Measurements from ENCODE around the gene PGBD5. TPM values are rescaled to one million over a fixed set of nuclear protein-coding genes. Genes with fewer than 3 reads are reported as not detected.

PGBD5 gene
- total RNA-seq, 2 donors from 2014 or later: 0.03 TPM; not detected in 1

DNA sequence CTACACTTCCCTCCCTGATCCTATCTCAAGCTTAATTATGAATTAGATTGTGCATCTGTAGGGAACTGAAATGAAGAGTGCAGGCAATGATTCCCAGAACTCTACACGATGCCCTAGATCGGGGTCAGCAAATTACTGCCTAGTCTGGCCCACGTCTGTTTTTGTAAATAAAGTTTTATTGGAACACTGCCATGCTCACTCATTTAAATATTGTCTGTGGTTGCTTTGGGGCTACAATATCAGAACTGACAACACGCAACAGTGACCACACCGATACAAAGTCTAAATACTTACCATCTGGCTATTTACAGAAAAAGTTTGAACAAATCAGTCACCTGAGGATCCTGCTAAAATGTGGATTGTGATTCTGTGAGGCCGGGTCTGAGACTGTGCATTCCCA lies 74.1 kb downstream of the PGBD5 start:
- Mint-ChIP-seq H3K4me1 (ENCODE audit: low read depth in 2 of 2) (no peaks in the 10 kb centered on the region), H3K27ac (no peak overlapping the region), H3K27me3 (peaks cover 7 to 12% of the 10 kb centered on the region in 2 donors), H3K36me3 (no peaks in the 10 kb centered on the region), H3K9me3 (no peaks in the 10 kb centered on the region), H3K4me3 (no peak overlapping the region)
- no peak for ATAC-seq
- DNase-seq (ENCODE audit: low spot score): no peak

DNA sequence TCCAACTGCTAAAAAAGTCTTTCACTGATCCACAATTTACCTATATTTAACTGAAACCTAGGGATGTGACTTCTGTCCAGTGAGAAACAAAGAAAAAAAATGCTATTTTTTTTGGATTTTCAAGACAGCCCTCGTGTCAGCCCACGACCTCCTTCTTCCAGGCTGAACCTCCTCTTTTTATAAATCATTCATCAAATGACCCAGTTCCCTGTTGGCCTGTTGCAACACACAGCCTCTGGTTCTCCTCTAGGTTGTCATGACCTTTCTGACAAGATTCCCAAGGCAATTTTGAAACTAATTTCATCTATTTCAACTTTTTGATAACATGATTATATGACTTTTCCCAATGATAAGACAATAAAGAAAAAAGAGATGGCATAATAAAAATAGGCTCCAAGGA lies 74.6 kb downstream of the PGBD5 start:
- no peaks in the 10 kb centered on the region for H3K9me3 Mint-ChIP-seq
- no peak for ATAC-seq
- H3K4me3 Mint-ChIP-seq: no peak overlapping the region

DNA sequence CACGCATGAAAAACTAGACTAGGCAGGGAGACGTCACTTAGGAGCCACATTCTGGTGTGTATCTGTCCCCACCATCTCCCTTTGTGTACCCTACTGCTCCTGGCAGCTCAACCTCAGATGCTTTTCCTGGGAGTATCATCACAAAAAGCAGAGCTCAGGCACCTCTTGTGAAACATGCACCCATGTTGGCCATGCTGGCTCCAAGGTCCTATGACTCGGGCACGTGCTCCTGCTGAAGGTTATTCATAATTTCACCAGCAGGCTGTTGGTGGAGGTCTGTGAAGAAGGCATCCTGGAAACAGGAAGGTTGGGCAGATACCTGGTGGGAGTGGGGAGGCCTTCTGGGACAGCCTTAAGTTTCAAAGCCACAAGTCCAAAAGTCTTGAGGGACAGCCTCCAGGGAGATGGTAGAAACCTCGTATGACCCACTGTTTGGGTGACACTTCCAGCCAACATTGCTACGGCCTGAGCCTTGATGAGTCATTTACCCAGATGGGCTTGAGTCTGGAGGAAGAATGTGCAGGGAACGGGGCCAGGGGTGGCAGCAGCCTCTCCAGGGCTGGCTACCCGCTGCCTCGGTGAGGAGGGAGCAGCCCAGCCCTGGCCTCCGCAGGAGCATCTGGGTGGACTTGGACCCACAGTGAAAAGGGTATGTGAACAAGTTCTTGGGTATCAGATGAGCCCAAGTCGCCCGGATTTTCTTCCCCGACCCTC lies 75.8 kb downstream of the PGBD5 start:
- no peak overlapping the region for H3K27ac Mint-ChIP-seq
- DNase-seq (ENCODE audit: low spot score) (no peak), ATAC-seq (no peak)
- H3K9me3 Mint-ChIP-seq: no peaks in the 10 kb centered on the region
- H3K4me3 Mint-ChIP-seq: no peak overlapping the region
- H3K27me3 Mint-ChIP-seq: peaks cover 7 to 8% of the 10 kb centered on the region in 2 donors
- no peaks in the 10 kb centered on the region for H3K4me1 Mint-ChIP-seq (ENCODE audit: low read depth in 2 of 2)
- no peaks in the 10 kb centered on the region for H3K36me3 Mint-ChIP-seq

More for the DNA sequence above, 74.6 kb downstream of the PGBD5 start:
- no peak for DNase-seq (ENCODE audit: low spot score)
- peaks cover 7 to 12% of the 10 kb centered on the region in 2 donors for H3K27me3 Mint-ChIP-seq
- H3K27ac Mint-ChIP-seq: no peak overlapping the region
- H3K36me3 Mint-ChIP-seq: no peaks in the 10 kb centered on the region
- no peaks in the 10 kb centered on the region for H3K4me1 Mint-ChIP-seq (ENCODE audit: low read depth in 2 of 2)

DNA sequence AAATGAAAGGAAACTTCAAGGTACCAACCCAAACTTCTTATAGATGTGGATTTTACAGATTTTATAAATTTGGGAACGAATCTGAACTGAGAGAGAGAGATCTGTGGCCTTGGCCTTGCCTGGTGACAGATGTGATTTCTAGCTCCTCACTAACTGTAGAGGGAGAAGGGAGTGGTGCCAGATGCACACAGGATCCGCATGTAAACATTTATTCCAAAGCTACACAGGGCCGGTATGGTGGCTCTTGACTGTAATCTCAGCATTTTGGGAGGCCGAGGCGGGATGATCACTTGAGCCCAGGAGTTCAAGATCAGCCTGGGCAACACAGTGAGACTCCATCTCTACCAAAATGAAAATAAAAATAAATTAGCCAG lies 77.1 kb downstream of the PGBD5 start:
- DNase-seq (ENCODE audit: low spot score) (peak; percentile 18), ATAC-seq (no peak)
- Mint-ChIP-seq H3K4me1 (ENCODE audit: low read depth in 2 of 2) (no peaks in the 10 kb centered on the region), H3K9me3 (no peaks in the 10 kb centered on the region), H3K36me3 (no peaks in the 10 kb centered on the region), H3K27me3 (peaks cover 5 to 12% of the 10 kb centered on the region in 2 donors), H3K4me3 (no peak overlapping the region), H3K27ac (no peak overlapping the region)

DNA sequence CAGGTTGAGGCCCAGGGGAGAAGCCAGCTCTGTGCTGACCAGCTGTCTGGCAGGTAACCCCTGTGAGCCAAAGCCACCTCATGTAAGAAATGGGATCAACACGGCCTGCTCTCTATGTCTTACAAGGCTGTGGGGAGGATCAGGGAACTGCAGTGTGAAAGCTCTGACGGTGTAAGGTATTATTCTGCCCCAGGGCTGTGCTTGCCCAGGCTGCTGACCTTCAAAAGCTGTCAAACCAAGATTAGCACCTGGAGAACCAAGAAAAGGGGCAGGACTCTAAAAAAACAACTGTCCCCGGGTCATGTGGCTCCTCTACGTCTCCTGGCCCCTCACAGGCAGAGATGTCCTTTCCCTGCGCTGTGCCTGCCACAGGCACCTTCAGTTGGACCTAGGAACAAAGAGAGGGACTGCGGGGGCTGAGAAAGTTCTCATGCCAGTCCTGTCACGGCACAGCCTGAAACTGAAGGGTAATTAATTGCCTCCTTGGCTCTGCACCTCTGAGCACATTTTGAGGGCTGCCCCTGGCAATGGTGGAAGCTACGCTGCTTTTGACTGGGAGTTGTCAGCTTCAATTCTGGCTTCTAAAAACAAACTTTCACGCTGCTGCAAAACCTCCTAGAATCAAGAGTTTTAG lies 77.6 kb downstream of the PGBD5 start:
- no peaks in the 10 kb centered on the region for H3K36me3 Mint-ChIP-seq
- H3K27ac Mint-ChIP-seq: no peak overlapping the region
- H3K4me1 Mint-ChIP-seq (ENCODE audit: low read depth in 2 of 2): no peaks in the 10 kb centered on the region
- H3K27me3 Mint-ChIP-seq: peaks cover 5 to 13% of the 10 kb centered on the region in 2 donors
- peak; percentile 26 for DNase-seq (ENCODE audit: low spot score)
- H3K9me3 Mint-ChIP-seq: no peaks in the 10 kb centered on the region
- H3K4me3 Mint-ChIP-seq: no peak overlapping the region
- ATAC-seq: no peak

DNA sequence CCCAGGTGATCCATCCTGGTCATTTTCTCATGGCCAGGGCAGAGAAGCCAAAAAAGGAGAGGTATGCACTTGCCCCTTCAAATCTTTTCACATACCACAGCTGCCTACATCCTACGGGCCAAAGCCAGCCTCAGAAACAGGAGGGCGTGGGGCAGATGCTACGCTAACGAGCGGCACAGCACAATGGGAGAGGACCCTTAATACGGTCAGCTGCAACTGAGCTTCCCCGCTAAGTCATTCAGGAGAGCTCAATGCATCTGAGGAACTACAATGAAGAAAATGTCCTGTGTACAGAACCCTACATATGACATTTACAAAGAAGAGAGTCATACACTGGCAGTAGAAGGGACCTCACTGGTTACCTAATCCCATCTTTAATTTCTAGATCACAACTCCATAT lies 78.2 kb downstream of the PGBD5 start:
- ATAC-seq (no peak), DNase-seq (ENCODE audit: low spot score) (peak; percentile 37)
- Mint-ChIP-seq H3K9me3 (no peaks in the 10 kb centered on the region), H3K4me1 (ENCODE audit: low read depth in 2 of 2) (no peaks in the 10 kb centered on the region), H3K27ac (no peak overlapping the region), H3K4me3 (no peak overlapping the region), H3K36me3 (no peaks in the 10 kb centered on the region), H3K27me3 (peaks cover 5 to 15% of the 10 kb centered on the region in 2 donors)

DNA sequence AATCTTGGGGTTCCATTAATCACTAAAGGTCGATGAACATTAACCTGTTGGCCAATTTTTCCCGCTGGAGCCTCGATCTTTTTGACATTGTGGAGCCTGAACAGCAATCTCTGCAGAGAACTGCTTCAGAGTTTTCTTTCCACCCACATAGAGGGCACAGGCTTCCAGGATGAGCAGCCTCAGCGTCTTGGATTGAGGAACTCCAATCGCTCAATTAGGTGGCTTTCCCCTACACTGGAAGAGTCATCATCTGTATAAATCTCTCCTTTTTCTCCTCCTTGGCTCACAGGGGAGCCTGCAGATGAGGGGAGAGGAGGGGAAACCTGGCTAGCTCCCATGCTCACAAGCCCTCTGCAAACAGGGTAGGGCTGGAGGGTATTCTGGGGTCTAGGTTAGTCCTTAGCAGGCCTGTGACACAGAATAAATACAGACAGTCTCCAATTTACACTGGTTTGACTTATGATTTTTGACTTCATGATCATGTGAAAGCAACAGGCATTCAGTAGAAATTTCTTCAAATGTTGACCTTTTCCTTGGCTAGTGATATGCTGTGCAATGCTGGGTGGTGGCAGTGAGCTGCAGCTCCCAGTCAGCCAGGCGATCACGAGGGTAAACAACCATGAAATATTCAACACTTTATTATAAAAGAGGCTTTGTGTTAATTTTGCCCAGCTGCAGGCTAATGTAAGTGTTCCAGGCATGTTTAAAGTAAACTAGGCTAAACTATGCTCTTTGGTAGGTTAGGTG lies 80.8 kb downstream of the PGBD5 start:
- DNase-seq (ENCODE audit: low spot score) (no peak), ATAC-seq (no peak)
- Mint-ChIP-seq H3K36me3 (no peaks in the 10 kb centered on the region), H3K27me3 (peaks cover 0 to 14% of the 10 kb centered on the region in 2 donors), H3K4me3 (no peak overlapping the region), H3K9me3 (no peaks in the 10 kb centered on the region), H3K27ac (no peak overlapping the region), H3K4me1 (ENCODE audit: low read depth in 2 of 2) (no peaks in the 10 kb centered on the region)

DNA sequence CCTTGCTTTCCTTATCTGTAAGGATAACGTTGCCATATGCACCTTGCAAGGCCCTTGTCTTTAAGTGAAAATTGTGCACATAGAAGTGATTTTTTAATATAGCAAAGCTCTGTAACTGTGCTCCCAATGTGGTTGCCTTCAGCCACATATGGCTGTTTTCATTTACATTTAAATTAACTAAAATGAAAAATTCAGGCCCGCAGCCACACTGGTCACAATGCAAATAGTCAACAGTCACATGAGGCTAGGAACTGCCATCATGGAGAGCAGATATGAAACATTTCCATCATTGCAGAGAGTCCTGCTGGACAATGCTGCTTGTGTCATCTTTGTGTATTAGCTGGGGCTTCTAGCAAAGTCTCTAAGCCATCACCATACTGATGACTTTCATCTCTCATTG lies 83.4 kb downstream of the PGBD5 start:
- ATAC-seq (no peak), DNase-seq (ENCODE audit: low spot score) (peak; percentile 6)
- Mint-ChIP-seq H3K9me3 (no peaks in the 10 kb centered on the region), H3K36me3 (no peaks in the 10 kb centered on the region), H3K27ac (no peak overlapping the region), H3K27me3 (peaks cover 11 to 14% of the 10 kb centered on the region in 2 donors), H3K4me1 (ENCODE audit: low read depth in 2 of 2) (no peaks in the 10 kb centered on the region), H3K4me3 (no peak overlapping the region)

DNA sequence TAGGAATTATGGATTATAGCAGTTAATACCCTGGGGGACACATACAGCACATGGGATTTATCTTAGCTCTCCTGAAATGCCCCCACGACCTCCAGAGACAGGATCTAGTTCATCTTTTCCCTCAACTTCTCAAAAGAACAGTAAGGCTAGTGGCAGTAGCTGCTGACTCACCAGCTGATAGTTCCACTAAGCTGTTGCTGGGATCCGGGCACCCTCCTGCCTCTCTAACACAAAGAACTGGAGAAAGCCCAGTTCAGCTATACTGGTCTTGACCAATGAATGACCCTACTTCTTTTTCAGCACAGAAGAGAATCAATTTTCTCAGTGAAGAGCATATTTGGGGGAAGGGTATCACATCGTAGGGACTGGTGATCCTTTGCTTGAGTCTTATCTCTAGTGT lies 84.1 kb downstream of the PGBD5 start:
- no peak overlapping the region for H3K27ac Mint-ChIP-seq

DNA sequence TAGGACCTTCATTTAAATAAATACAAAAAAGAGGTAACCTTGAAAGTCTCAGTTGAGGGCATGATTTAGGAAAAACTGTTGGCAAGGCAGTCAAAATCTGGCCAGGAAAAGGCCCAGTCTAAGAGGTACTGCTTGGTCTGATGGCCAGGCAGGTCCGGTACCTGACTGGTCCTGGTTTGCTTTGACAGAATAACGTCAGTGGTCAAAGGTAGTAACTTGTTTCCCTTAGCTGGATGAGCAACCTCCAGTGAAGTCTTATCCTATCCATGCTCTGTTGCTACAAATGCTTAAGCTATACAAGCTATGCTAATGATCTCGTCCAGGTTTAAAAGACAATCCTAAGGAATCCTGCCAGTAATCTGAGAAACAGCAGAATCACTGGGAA lies 85.0 kb downstream of the PGBD5 start:
- no peaks in the 10 kb centered on the region for H3K36me3 Mint-ChIP-seq
- H3K27me3 Mint-ChIP-seq: peaks cover 14 to 19% of the 10 kb centered on the region in 2 donors
- DNase-seq (ENCODE audit: low spot score): no peak
- no peaks in the 10 kb centered on the region for H3K4me1 Mint-ChIP-seq (ENCODE audit: low read depth in 2 of 2)
- no peak overlapping the region for H3K4me3 Mint-ChIP-seq
- no peak for ATAC-seq
- H3K27ac Mint-ChIP-seq: no peak overlapping the region
- H3K9me3 Mint-ChIP-seq: no peaks in the 10 kb centered on the region

More for the DNA sequence above, 84.1 kb downstream of the PGBD5 start:
- no peaks in the 10 kb centered on the region for H3K9me3 Mint-ChIP-seq
- H3K4me3 Mint-ChIP-seq: no peak overlapping the region
- ATAC-seq (no peak), DNase-seq (ENCODE audit: low spot score) (peak; percentile 13)
- no peaks in the 10 kb centered on the region for H3K4me1 Mint-ChIP-seq (ENCODE audit: low read depth in 2 of 2)
- H3K36me3 Mint-ChIP-seq: no peaks in the 10 kb centered on the region
- peaks cover 14 to 18% of the 10 kb centered on the region in 2 donors for H3K27me3 Mint-ChIP-seq

DNA sequence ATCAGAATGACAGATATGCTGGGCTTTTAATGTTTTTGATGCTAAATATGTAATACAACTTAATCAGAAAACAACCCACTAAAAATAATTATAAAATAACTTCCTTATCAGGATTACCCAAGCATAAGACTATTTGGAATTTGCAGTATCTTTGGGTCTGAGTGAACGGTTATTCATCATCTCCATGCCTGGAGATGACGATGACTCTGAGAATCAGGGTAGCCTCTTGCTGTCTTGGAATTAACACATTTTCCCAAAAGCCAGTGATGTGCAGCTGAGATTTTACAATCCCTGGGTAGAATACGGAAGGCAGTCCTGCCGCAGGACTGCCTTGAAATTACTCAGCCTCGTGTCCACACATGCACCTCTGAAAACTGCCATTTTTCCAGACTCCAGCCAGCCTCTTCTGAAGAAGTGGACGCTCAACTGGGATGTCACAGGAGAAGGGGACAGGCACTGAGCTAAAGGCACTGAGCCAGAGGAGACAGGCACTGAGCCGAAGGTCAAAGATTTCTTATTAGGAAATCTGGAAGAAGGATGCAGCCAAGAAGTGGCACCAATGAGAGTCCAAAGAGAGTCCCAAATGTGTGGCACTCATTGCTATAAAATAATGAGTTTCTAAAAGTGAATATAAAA lies 85.5 kb downstream of the PGBD5 start:
- Mint-ChIP-seq H3K27me3 (peaks cover 17 to 23% of the 10 kb centered on the region in 2 donors), H3K4me3 (no peak overlapping the region), H3K36me3 (no peaks in the 10 kb centered on the region), H3K9me3 (no peaks in the 10 kb centered on the region), H3K4me1 (ENCODE audit: low read depth in 2 of 2) (no peaks in the 10 kb centered on the region), H3K27ac (no peak overlapping the region)
- ATAC-seq: no peak
- peak; percentile 13 for DNase-seq (ENCODE audit: low spot score)

DNA sequence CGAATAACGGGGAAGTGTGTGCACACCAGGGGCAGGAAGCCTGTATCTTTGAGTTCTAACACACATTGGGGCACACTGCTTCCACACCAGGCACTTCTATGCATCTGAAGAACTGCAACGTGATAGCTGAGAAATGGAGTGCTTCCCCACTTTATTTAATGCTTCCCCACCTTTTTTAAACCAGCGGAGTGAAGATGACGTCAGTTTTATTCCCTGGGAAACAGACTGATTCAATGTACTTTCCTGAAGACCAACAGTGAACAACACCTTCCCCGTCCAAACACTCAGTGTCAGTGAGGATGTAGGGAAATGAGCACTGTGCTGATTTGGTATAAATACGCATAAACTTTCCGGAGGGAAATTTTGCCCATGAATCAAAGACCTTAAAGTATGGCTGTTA lies 87.1 kb downstream of the PGBD5 start:
- Mint-ChIP-seq H3K36me3 (no peaks in the 10 kb centered on the region), H3K27ac (no peak overlapping the region), H3K4me3 (no peak overlapping the region), H3K4me1 (ENCODE audit: low read depth in 2 of 2) (no peaks in the 10 kb centered on the region), H3K27me3 (peaks cover 17 to 34% of the 10 kb centered on the region in 2 donors), H3K9me3 (no peaks in the 10 kb centered on the region)
- peak; percentile 6 for DNase-seq (ENCODE audit: low spot score)
- ATAC-seq: no peak

DNA sequence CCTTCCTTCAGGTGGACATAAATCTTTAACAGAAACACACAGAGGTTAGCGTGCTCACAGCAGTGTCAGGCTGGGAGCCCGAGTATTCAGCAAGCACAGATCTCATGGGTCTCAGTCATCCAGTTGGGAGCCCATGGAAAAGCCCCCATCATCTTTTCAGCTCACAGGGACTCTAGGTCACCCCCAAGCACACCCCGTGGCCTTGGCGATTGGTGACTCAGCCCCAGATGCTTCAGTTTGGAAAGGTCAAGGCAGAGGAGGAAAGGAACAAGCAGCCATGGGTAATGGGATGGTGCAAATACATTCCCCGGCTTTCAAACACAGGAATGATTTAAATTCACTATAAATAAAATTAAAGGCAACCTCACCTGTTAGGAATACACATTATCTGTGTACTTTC lies 88.9 kb downstream of the PGBD5 start:
- H3K4me3 Mint-ChIP-seq: no peak overlapping the region
- no peaks in the 10 kb centered on the region for H3K4me1 Mint-ChIP-seq (ENCODE audit: low read depth in 2 of 2)
- ATAC-seq (no peak), DNase-seq (ENCODE audit: low spot score) (peak; percentile 44)
- H3K9me3 Mint-ChIP-seq: no peaks in the 10 kb centered on the region
- peaks cover 16 to 34% of the 10 kb centered on the region in 2 donors for H3K27me3 Mint-ChIP-seq
- H3K36me3 Mint-ChIP-seq: no peaks in the 10 kb centered on the region
- no peak overlapping the region for H3K27ac Mint-ChIP-seq
